NCI-H2227 (cell line): ENCODE data around the gene ARHGAP29.

Experiments
- DNase-seq: peaks from one replicate; lab custom pipeline; 2025; ENCODE audit not compliant: unreplicated experiment; lab: John Stamatoyannopoulos, UW

ARHGAP29 gene, protein sequence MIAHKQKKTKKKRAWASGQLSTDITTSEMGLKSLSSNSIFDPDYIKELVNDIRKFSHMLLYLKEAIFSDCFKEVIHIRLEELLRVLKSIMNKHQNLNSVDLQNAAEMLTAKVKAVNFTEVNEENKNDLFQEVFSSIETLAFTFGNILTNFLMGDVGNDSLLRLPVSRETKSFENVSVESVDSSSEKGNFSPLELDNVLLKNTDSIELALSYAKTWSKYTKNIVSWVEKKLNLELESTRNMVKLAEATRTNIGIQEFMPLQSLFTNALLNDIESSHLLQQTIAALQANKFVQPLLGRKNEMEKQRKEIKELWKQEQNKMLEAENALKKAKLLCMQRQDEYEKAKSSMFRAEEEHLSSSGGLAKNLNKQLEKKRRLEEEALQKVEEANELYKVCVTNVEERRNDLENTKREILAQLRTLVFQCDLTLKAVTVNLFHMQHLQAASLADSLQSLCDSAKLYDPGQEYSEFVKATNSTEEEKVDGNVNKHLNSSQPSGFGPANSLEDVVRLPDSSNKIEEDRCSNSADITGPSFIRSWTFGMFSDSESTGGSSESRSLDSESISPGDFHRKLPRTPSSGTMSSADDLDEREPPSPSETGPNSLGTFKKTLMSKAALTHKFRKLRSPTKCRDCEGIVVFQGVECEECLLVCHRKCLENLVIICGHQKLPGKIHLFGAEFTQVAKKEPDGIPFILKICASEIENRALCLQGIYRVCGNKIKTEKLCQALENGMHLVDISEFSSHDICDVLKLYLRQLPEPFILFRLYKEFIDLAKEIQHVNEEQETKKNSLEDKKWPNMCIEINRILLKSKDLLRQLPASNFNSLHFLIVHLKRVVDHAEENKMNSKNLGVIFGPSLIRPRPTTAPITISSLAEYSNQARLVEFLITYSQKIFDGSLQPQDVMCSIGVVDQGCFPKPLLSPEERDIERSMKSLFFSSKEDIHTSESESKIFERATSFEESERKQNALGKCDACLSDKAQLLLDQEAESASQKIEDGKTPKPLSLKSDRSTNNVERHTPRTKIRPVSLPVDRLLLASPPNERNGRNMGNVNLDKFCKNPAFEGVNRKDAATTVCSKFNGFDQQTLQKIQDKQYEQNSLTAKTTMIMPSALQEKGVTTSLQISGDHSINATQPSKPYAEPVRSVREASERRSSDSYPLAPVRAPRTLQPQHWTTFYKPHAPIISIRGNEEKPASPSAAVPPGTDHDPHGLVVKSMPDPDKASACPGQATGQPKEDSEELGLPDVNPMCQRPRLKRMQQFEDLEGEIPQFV

GRCh38 chr1:94237291-94238226 is at the start of gene ARHGAP29:
TSS of gene ARHGAP29 (minus strand) at chr1:94237584. CDS start at chr1:94231611, 5,973 bp downstream.
- DNase-seq = peak; percentile 91

GRCh38 chr1:94286864-94287437 is 49.6 kb upstream of the ARHGAP29 start:
- no peak for DNase-seq

DNA sequence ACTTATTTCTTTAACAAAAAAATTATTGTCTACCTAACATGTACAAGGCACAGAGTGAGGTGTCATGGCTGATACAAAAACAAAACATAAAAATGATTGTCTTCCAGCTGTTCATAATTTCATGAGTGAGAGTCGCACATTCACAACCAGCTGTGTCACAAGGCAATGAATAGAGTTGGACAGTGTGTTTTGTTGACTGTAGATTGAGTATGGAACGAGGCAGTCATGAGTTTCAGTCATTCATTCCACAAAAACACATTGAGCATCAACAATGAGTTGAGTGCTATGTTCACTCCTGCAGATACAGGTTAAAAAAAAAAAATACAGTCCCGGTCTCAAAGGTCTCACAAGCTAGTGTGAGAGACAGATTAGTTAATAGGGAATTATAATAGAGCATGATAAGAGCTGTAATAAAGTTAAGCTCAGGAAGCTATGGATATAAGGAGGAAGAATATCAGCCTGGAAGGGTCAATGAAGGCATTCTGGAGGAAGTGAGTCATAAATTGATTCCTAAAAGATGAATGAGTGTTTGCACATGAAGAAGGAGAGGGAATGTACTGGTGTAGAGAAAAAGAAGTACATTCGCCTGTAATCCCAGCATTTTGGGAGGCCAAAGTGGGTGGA is 47.8 kb upstream of the ARHGAP29 start:
- DNase-seq = no peak

DNA sequence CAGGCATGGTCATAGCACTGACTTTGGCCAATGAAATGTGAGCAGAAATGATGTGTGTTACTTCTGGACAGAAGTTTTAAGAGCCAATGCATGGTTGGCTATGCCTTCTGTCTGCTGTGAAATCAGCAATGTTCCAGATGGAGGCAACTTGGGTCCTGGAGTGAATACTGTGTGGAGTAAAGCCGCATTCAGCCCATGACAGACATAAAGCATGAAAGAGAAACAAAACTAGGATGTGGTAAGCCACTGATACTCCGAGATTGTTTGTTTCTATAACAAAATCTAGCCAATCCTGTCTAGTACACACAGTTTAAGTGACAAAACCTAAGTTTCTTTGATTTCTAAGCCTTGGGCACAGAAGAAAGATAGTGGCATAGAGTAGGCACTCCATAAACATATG is 47.1 kb upstream of the ARHGAP29 start:
- no peak for DNase-seq

DNA sequence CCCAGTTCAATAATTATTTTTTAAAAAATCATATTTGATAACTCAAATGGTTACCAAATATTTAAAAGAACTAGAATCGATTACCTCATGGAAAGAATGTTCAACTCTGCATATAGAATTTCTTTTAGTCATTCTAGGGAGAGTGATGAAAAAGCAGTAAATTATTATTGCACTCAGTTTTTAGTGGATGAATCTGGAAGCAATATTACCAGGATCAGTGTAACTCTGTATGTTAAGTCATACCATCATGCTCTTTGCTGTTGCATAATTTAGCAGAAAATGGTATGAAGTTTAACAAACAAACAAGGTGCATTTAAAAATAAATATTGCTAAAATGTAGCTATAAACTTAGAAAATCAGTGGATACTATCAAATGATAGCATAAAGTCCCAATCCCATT is 46.1 kb upstream of the ARHGAP29 start:
- DNase-seq = no peak

GRCh38 chr1:94282143-94282711 is 44.8 kb upstream of the ARHGAP29 start:
- no peak for DNase-seq

DNA sequence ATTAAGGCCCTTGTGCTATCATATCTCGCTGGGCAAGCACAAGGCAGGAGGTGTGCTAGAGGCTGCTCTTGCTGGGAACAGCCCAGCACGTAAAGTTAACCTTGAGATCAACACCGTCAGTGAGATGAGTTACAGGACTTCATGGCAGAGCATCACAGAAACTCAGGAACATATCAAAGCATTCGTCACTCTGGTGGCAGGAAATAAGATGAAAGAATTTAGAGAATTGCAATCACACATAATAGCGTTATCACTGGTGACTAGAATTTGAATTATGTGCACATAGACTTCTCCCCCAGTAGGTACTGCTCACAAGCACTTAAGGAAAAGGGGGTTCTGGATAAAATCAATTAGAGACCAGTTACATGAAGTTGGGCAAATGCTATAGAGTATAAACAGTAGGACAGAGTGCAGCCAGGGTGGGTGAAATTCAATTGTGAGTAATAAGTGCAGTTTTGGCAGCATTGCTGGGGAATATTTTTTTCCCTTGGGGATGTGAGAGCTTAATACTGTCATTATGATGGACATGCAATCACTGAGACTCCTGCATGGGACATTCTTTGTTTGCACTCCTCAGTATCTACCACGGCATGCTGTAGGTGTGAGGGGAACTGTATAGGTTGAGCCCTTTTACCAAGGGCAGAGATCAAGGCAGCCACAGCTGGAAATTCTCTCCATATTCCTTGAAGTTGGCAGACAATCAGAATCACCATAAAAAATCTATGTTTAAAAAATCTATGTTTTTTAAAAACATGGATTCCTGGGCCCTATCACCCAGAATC is 44.2 kb upstream of the ARHGAP29 start:
- DNase-seq = no peak

- no peak for DNase-seq
Observed at GRCh38 chr1:94280541-94280940, 43.2 kb upstream of the ARHGAP29 start.

DNA sequence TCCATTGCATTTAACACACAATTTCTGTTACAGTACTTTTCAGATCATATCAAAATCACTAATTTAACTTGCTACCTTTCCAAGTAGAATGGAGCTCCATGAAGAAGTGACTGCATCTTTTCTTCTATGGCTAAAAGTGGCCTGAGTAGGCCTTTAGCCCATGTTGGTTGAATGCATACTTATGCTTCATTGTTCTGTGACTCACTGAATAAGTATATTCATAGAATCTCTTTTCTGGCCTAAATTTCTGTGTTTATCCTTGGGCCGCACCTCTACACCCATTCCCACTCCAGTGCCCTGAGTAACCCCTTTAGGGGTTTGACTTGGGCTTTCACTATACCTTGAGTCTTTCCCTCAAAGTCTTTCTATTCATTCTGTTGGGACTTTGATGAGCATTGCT is 42.1 kb upstream of the ARHGAP29 start:
- no peak for DNase-seq

GRCh38 chr1:94279038-94279437 is 41.7 kb upstream of the ARHGAP29 start:
- no peak for DNase-seq

DNA sequence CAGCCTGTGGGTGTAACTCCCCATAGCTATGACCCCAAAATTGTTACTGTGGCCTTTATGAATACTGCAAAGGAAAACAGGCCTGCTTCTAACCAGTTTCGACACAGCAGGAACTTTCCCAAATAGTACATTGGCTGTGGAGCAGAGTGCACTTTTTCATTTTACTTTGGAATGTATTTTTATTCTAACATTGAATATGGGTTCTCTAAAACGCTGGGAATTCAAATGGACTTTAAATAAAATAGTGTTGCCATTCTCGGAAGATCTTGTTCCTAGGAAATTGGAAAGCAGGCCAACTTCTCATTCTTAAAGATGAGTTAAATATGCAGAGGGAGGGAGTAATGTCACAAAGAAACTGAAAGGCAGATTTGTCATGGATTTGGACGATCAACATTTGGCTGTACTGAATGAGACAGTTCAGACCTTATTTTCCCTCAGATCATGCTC is 39.6 kb upstream of the ARHGAP29 start:
- DNase-seq = no peak

DNA sequence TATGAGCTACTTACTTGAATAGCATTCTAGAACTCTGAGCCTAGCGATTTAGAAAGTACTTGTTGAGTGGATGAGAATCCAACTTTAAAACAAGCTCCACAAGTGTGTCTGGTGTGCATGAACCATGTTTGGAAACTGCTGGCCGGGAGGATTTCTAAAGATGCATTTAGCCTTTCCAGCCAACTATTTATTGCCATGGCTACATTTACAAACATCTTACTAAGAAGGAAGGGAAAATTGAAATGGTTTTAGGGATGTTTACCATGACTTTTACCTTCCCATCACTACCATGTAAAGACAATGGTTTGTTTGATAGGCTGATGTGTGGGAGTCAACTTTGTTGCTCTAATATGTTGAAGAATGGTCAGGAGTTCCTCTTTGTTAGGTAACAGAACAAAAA is 37.7 kb upstream of the ARHGAP29 start:
- DNase-seq = no peak

DNA sequence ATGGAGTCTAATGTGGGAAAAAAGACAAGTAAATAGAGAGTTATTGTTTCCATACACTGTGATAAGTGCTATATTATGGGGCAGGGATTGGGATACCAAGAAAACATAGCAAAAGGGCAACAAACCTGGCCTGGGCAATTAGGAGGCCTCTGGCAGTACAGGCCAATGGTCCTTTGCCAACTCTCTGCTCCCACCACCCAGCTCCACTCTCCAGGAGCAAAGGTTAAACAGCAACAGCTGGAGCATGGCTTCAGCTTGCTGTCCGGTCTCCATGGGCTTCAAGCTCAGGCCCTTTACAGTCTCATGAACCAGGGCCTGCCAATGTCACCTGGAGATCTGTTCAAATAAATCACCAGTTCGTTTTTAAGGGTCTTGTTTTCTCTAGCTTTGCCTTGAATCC is 37.2 kb upstream of the ARHGAP29 start:
- DNase-seq = no peak

DNA sequence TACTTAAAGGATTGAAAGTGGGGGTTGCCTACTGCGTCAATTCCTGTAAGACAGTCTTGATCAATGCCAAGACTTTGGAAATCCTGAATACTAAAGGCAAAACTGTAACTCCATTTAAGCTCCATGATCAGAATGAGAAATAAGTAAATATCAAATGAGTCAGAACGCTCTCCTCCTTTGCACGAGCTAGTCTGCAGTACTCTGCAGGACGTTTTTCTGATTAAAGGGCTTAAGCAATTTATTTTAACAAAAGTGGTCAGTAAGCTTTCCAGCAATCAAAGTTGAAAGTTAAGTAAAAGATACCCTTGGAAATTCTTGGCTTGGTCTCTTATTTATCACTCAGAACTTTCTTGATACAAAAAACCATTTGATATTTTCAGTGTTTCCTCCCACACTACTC is 35.7 kb upstream of the ARHGAP29 start:
- no peak for DNase-seq

DNA sequence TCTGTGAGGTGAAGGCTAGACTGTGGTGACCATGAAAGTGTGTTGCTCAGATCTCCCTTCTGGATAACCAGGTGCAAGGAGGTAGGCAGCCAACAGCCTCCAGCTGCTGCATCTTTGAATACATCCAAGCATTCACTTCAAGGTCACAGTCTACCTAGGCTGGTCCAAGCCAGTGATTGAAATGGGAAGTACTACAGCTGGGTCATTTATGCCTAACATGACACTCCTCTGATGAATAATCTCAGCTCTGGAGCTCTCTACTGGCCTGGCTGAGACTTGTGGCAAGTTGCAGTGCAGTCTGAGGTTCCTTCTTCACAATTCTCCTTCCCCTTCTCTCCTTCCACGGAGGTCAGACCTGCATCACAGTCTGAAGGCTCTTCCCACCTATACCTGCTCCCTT is 35.0 kb upstream of the ARHGAP29 start:
- DNase-seq = no peak

DNA sequence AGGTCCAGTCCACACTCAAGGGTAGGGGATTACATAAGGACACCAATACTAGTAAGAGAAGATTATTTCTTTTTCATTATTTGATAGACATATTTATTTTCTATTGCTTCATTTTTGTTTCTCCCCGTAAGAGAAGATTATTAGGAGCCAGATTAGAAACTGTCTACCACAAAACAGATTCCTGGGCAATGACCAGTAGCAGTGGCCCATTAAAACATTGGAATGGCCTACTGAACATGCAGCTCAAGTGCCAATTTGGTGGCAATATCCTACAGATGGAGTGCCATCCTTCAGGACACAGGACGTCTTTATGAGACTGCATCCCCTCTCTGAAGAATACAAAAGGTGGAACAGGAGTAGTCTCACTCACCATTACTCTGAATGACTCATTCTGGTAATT is 34.0 kb upstream of the ARHGAP29 start:
- DNase-seq = no peak

DNA sequence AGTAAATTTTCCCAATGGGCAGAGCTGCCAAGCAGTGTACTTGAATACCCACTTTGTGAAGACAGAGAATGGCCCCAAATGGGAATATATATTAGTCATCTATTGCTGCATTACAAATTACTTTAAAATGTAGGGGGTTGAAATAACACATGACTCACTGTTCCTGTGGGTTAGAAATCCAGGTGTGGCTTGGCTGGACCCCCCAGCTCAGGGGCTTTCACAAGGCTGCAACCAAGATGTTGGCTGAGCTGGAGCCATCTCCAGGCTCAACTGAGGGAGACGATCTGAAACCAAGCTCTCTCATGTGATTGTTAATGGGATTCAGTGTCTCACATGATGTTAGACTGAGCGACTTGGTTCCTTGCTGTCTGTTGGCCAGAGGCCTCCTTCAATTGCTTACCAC is 33.4 kb upstream of the ARHGAP29 start:
- no peak for DNase-seq

DNA sequence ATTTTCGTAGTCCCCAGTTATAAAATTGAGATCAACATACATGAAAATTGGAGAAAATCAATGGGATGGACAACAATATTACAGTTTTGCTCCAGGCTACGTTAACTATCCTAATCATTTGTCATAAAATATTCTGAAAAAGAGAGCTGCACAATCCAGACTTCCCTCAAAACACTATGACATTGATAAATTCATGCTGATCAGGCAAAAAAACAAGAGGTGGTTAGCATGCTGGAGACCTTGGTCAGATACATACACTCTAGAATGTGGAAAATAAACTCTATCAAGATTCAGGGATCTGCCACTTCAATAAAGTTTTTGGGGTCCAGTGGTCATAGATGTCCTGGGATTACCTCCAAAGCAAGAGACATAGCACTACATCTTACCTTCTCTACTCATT is 32.5 kb upstream of the ARHGAP29 start:
- DNase-seq = no peak
